ENCODE results near the gene PHACTR3.

The PHACTR3 gene

GRCh38 chr20:59814840-59815340 is 210.6 kb downstream of the PHACTR3 start:
- TF ChIP-seq, protein P1, sequence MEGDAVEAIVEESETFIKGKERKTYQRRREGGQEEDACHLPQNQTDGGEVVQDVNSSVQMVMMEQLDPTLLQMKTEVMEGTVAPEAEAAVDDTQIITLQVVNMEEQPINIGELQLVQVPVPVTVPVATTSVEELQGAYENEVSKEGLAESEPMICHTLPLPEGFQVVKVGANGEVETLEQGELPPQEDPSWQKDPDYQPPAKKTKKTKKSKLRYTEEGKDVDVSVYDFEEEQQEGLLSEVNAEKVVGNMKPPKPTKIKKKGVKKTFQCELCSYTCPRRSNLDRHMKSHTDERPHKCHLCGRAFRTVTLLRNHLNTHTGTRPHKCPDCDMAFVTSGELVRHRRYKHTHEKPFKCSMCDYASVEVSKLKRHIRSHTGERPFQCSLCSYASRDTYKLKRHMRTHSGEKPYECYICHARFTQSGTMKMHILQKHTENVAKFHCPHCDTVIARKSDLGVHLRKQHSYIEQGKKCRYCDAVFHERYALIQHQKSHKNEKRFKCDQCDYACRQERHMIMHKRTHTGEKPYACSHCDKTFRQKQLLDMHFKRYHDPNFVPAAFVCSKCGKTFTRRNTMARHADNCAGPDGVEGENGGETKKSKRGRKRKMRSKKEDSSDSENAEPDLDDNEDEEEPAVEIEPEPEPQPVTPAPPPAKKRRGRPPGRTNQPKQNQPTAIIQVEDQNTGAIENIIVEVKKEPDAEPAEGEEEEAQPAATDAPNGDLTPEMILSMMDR (IDR thresholded peaks at IDR 0.05; ENCODE audit: unreplicated experiment in 3 of 3), result no peak
- Mint-ChIP-seq H3K36me3 (ENCODE audit: low read depth) (no peaks in the 10 kb centered on the region), H3K4me1 (peaks cover under 1% of the 10 kb centered on the region), H3K9me3 (no peaks in the 10 kb centered on the region), H3K4me3 (no peak overlapping the region), H3K27me3 (ENCODE audit: low read depth) (peaks cover 29% of the 10 kb centered on the region), H3K27ac (no peak overlapping the region)

DNA sequence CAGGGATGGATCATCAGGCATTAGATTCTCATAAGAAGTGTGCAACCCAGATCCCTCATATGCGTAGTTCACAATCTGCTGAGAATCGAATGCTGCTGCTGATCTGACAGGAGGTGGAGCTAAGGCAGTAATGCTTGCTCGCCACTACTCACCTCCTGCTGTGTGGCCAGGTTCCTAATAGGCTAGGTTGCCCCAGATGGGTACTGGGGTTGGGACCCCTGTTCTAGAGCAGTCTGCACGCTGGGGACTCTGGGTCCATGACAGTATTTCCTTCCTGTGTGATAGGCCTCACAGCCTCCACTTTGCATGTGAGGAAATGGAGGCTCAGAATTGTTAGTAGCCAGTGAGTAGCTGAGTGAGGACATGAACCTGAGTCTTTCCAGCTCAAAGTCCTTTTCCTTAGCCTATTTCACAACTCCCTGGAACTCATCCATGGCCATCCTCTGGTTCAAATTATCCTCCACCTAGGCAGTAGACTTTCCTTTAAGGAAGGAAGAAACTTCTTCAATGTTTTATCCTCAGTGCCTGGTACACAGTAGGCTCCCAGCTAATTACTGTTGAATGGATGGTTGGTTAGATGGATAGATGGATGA is 211.9 kb downstream of the PHACTR3 start:
- no peaks in the 10 kb centered on the region for H3K9me3 Mint-ChIP-seq
- H3K36me3 Mint-ChIP-seq (ENCODE audit: low read depth), result no peaks in the 10 kb centered on the region
- H3K27ac Mint-ChIP-seq, result no peak overlapping the region
- H3K4me1 Mint-ChIP-seq, result peaks cover 14% of the 10 kb centered on the region
- H3K27me3 Mint-ChIP-seq (ENCODE audit: low read depth), result peaks cover 29% of the 10 kb centered on the region
- H3K4me3 Mint-ChIP-seq, result no peak overlapping the region
- TF ChIP-seq, protein P1 (IDR thresholded peaks at IDR 0.05; ENCODE audit: unreplicated experiment in 3 of 3), result no peak

DNA sequence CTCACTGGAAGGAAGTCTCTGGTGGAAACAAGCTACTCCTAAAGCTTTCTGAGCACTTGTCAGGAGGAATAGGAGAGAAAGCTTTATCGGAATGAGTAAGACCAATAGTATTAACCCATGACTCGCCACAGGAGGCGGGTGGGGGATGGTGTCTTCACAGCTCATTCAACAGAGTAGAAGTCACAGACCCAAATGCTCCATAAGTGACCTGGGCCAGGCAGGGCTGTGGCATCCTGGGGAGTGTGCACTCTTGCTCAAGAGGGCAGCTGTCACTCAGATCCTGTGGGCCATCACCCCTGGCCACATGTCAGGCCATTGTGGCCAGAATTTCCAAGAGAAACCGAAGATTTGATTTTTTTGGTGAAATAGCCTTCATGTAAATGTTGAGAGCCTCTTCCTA is 213.1 kb downstream of the PHACTR3 start:
- H3K27ac Mint-ChIP-seq, result no peak overlapping the region
- no peak overlapping the region for H3K4me3 Mint-ChIP-seq
- H3K27me3 Mint-ChIP-seq (ENCODE audit: low read depth), result peaks cover 32% of the 10 kb centered on the region
- TF ChIP-seq, protein P1 (IDR thresholded peaks at IDR 0.05; ENCODE audit: unreplicated experiment in 3 of 3), result no peak
- no peaks in the 10 kb centered on the region for H3K36me3 Mint-ChIP-seq (ENCODE audit: low read depth)
- H3K9me3 Mint-ChIP-seq, result no peaks in the 10 kb centered on the region
- H3K4me1 Mint-ChIP-seq, result peaks cover 19% of the 10 kb centered on the region

GRCh38 chr20:59817846-59818615 is 213.7 kb downstream of the PHACTR3 start:
- Mint-ChIP-seq H3K4me1 (peaks cover 23% of the 10 kb centered on the region), H3K36me3 (ENCODE audit: low read depth) (no peaks in the 10 kb centered on the region), H3K4me3 (no peak overlapping the region), H3K9me3 (no peaks in the 10 kb centered on the region), H3K27me3 (ENCODE audit: low read depth) (peaks cover 27% of the 10 kb centered on the region), H3K27ac (no peak overlapping the region)
- TF ChIP-seq, protein P1 (IDR thresholded peaks at IDR 0.05; ENCODE audit: unreplicated experiment in 3 of 3), result no peak

DNA sequence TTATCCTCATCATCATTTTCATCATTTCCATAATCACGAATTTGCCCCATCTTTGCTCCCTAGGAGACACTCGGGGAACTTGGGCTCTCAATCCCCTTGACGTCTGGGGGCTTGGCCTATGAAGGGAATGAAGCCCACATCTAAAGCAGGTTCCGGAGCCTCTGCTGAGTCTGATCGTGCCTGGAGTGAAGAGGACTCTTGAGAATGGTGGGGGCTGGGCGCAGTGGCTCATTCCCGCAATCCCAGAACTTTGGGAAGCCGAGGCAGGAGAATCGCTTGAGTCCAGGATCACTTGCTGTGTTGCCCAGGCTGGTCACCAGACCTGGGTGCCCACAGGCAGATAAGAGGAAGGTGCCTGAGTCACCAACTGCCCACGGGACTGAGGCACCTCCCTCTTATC is 214.6 kb downstream of the PHACTR3 start:
- Mint-ChIP-seq H3K9me3 (no peaks in the 10 kb centered on the region), H3K36me3 (ENCODE audit: low read depth) (no peaks in the 10 kb centered on the region), H3K4me3 (no peak overlapping the region), H3K4me1 (peaks cover 31% of the 10 kb centered on the region), H3K27me3 (ENCODE audit: low read depth) (peaks cover 25% of the 10 kb centered on the region), H3K27ac (no peak overlapping the region)
- TF ChIP-seq, protein P1 (IDR thresholded peaks at IDR 0.05; ENCODE audit: unreplicated experiment in 3 of 3), result no peak
